Measurements from ENCODE around the gene OCA2. TPM values are rescaled to one million over a fixed set of nuclear protein-coding genes. Genes with fewer than 3 reads are reported as not detected.

The OCA2 gene
- total RNA-seq, 4 donors from 2014 or later, result 7.0 to 53.1 (median 20.4) TPM

- H3K4me3 ChIP-seq, result no peak overlapping the region
- no peak overlapping the region for H3K27ac ChIP-seq
- 88% methylated on average over 12 of the region's 13 CpGs for WGBS
- no peaks in the 10 kb centered on the region for H3K36me3 ChIP-seq
- TF ChIP-seq POLR2A (IDR thresholded peaks at IDR 0.05) (no peak), EP300 (IDR thresholded peaks at IDR 0.05) (no peak), POLR2AphosphoS5 (IDR thresholded peaks at IDR 0.05) (no peak), CTCF (IDR thresholded peaks at IDR 0.05) (no peak)
- peaks cover 3% of the 10 kb centered on the region for H3K4me1 ChIP-seq
- H3K27me3 ChIP-seq, result no peaks in the 10 kb centered on the region
- H3K9me3 ChIP-seq, result no peaks in the 10 kb centered on the region
- DNase-seq (ENCODE audit: low spot score in 2 of 2), result no peak
These were observed 147.8 kb downstream of the OCA2 start for GRCh38 chr15:27951191-27951890.

GRCh38 chr15:27949089-27949488 lies 150.0 kb downstream of the OCA2 start:
- no peaks in the 10 kb centered on the region for H3K36me3 ChIP-seq
- no peak for DNase-seq (ENCODE audit: low spot score in 2 of 2)
- TF ChIP-seq CTCF (IDR thresholded peaks at IDR 0.05) (no peak), POLR2A (IDR thresholded peaks at IDR 0.05) (no peak), POLR2AphosphoS5 (IDR thresholded peaks at IDR 0.05) (no peak), EP300 (IDR thresholded peaks at IDR 0.05) (no peak)
- 90% methylated on average over 10 of the region's 10 CpGs for WGBS
- no peak overlapping the region for H3K27ac ChIP-seq
- H3K27me3 ChIP-seq, result no peaks in the 10 kb centered on the region
- no peaks in the 10 kb centered on the region for H3K4me1 ChIP-seq
- H3K4me3 ChIP-seq, result no peak overlapping the region
- H3K9me3 ChIP-seq, result no peaks in the 10 kb centered on the region

- Histone ChIP-seq H3K4me1 (no peaks in the 10 kb centered on the region), H3K36me3 (no peaks in the 10 kb centered on the region), H3K4me3 (no peak overlapping the region), H3K27ac (no peak overlapping the region), H3K27me3 (no peaks in the 10 kb centered on the region), H3K9me3 (no peaks in the 10 kb centered on the region)
- no peak for DNase-seq (ENCODE audit: low spot score in 2 of 2)
- TF ChIP-seq POLR2A (IDR thresholded peaks at IDR 0.05) (no peak), POLR2AphosphoS5 (IDR thresholded peaks at IDR 0.05) (no peak), CTCF (IDR thresholded peaks at IDR 0.05) (no peak), EP300 (IDR thresholded peaks at IDR 0.05) (no peak)
- WGBS, result 79% methylated on average over 2 of the region's 2 CpGs
These were observed 159.9 kb downstream of the OCA2 start for GRCh38 chr15:27939246-27939645.

- Histone ChIP-seq H3K27ac (no peak overlapping the region), H3K36me3 (no peaks in the 10 kb centered on the region), H3K4me3 (no peak overlapping the region), H3K27me3 (no peaks in the 10 kb centered on the region), H3K9me3 (peaks cover 8% of the 10 kb centered on the region), H3K4me1 (no peaks in the 10 kb centered on the region)
- 63% methylated on average over 1 of the region's 1 CpG for WGBS
- TF ChIP-seq POLR2A (IDR thresholded peaks at IDR 0.05) (no peak), EP300 (IDR thresholded peaks at IDR 0.05) (no peak), CTCF (IDR thresholded peaks at IDR 0.05) (no peak), POLR2AphosphoS5 (IDR thresholded peaks at IDR 0.05) (no peak)
- no peak for DNase-seq (ENCODE audit: low spot score in 2 of 2)
These were observed 161.3 kb downstream of the OCA2 start for GRCh38 chr15:27937851-27938250.

GRCh38 chr15:27936164-27936563 lies 163.0 kb downstream of the OCA2 start:
- Histone ChIP-seq H3K36me3 (no peaks in the 10 kb centered on the region), H3K4me3 (no peak overlapping the region), H3K9me3 (peaks cover 15% of the 10 kb centered on the region), H3K27me3 (no peaks in the 10 kb centered on the region), H3K27ac (no peak overlapping the region), H3K4me1 (no peaks in the 10 kb centered on the region)
- WGBS, result 69% methylated on average over 2 of the region's 2 CpGs
- no peak for DNase-seq (ENCODE audit: low spot score in 2 of 2)
- TF ChIP-seq CTCF (IDR thresholded peaks at IDR 0.05), result no peak
